Measurements from ENCODE around the gene TRAK1.

The TRAK1 gene

DNA sequence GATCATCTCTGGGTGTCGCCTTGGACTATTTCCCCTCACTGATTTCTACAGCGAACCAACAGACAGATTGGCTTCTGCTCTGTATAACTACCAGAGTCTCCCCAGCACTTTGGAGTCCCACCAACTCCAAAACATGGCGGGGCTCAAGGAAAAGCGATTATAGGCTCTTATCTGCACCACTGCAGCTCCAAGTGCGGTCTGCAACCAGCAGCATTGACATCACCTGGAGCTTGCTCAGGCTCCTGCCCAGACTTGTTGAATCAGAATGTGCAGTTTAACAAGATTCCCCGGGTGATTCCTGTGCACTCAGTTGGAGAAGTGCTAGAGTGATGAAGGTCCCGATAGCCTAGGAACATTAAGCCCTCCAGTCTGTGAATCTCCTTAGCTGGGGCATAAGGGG is 165.8 kb downstream of the TRAK1 start:
- DNase-seq = no peak

DNA sequence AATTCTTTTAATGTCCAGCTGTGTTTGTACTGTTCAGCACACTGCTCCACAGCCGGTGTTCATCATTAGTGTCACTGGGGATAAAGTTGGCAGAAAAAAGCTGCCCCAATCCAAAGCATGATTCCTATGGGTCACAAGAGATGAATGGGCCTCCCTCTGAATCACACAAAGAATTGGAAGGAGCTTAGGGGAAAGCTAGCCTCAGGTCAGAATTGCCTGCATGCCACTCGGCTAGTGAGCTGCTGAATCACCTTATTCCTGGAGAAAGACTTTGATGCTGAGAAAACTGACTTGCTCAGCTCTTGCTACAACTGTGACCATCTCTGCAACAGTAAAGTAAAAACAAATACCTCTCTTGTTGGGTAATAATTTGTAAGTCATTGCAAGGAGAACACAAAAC is 171.4 kb downstream of the TRAK1 start:
- no peak for DNase-seq

DNA sequence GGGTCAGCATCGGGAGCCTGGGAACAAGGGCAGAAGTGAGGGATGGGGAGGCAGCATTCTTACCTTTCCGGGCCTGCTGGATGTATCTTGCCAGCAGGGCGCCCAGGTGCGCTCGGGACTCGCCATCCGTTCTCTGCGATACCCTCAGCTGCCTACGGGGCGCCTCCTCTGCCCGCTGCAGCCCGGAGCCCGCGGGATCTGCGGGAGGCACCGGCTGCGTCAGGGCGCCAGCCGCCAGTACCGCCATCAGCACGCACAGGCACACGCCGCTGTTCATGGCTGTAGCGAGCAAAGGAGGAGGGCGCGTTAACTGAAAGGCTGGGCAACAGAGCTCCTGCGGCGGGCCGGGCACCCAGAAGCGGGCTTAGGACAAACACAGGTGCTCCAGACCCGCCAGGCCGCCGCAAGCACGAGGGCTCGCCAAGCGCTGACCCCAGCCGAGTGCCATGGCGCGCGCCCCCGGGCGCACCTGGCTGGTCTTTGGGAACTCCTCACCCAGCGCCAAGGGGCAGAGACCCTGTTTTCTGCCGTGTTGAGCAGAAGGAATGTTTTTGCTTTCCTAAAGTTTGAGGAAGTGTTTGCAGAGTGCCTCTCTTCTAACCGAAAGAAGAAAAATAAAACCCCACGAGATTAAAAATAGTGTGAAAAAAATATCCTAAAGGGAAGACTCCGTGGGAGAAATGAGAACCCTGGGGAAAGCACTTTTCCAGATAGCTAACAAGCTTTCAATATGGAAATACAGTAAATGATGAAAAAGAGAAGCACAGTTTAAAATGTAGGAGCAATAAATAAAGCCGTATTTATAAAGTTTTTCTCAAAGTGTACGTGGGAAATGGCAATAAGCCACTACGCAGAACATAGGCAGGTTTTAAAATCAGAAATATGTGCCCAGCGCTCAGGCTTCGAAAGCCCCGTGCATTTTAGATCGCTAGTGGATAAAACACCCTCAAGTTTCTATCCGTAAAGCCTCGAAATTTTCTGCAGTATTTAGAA is 172.5 kb downstream of the TRAK1 start:
- no peak for DNase-seq

DNA sequence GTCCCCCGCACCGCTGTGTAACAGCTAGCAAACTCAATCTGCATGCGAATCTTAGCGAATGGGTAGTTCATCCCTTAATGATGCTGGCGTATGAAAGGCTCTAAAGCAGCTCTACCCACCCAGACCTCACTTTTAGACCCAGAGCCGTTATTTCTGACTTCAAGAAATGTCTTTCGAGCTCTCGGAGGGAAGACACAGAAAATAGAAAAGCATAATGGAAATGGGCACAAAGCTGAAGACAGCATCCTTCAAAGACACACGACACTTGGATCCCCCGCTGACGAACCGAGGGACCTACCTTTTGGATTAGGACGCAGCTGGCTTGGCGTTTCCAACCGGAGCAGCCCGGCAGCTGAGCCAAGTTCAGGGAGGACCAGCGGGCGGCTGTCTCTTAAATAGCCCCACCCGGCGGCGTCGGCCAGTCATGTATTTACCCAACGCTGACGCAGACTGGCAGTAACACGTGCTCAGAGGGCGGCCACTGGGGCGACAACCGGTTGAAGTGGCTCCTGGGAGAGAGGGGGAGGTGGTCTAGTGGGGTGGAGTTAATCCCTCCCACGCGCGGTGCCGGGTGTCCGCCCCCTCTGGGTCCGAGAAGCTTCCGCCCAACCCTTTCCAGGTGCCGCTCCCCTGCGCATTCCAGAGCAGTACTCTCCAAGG is 173.4 kb downstream of the TRAK1 start:
- DNase-seq = no peak

DNA sequence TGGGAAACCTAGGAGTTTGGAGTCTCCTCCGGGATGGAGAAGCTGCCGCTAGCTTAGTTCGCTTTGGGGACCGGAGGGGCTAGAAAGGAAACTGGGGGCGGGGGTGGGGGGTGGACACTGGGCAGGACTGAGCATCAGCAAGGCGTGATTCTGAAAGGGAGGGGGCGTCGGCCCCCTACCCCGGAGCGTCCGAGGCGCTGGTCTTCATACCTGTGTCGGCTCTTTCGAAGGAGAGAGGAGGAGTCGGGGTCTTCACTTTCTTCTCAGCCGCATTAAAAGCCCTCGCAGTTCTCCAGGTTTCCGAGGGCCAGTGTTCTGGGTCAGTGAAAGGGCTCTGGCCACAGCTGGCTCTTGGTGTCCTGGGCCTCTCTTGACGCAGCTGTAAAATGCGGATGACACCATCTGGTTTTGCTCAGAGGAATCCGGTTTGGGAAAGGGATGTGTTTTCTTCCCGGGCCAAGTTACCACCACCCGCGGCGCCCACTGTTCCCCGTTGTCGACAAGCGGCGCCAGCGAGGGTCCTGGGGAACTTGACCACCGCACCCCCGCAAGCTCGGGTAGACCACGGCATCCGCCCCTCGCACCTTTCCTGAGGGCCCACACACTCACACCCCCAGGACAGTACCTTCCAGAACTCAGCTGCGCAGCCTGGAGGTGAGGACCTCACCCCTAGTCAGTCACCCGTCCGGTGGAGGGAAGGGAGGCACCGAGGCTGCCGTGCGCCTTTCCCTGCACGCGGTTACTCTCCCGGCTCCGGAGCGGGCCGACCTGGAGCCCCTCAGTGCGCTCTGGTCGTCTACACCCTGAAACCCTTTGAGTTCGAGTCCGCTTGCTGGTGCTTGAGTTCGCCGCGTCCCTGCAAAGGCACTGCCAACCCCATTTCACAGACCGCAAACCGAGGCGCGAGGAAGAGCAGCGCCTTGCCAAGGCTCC is 174.2 kb downstream of the TRAK1 start:
- no peak for DNase-seq

DNA sequence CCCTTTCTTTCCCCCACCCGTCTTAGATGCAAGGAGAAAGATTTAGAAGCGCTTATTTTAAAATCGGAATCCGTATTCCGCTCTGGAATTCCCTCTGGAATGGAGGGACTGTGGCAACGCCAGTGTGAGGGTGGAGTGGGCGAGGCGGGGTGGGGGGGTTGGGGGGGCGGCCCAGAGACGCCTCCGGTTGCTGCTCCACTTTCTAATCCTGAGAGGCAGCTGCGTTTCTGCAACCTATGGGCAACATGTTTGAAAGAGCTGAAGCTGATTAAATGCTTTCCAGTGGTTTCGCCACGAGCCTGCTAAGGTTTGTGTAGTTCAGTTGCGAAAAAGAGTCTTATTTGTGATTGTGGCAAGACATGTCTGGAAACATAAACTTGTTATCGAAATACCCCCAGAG is 174.9 kb downstream of the TRAK1 start, which contains the start of gene CCK:
Gene CCK, minus strand, starts transcription at position 101 of the 400 bp plus-strand sequence. CDS start 2,555 bp downstream, outside the sequence.
- DNase-seq = no peak

DNA sequence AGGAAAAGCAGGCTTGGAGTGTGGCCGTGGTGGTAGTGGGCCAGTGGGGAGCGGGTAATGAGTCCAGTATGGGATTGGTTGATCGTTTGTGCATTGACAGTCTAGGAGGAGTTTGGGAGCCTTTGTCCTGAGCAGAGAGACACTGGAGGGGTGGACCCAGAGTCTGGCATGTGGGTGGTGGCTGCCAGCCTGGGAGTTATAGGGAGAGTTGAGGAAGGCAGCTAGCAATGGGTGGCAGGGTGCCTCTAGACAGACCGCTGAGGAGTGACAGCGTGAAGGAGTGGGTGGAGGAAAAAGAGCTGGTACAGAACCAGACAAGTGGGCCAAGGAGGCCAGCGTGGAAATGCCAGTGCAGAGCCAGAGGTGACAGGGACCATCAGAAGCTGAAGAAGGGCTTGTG is 176.7 kb downstream of the TRAK1 start:
- no peak for DNase-seq

DNA sequence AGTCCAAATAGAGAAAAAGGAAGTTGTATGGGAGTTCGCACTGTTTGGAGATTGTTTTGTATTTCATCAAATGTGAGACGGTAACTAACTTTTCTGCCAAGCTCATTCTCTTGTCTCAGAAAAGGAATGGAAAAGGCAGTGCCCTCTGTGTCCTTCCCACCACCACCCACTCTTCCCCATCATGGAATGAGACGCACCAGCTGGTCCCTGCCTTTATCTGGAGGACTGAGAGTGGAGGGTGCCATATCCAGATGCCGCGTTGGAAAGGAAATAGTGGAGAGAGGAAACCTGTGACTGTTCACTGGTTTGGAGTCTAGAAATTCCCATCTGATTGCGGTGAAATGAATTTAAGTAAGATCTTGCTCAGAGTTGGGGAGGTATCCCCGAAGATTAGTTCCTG is 178.5 kb downstream of the TRAK1 start:
- no peak for DNase-seq

DNA sequence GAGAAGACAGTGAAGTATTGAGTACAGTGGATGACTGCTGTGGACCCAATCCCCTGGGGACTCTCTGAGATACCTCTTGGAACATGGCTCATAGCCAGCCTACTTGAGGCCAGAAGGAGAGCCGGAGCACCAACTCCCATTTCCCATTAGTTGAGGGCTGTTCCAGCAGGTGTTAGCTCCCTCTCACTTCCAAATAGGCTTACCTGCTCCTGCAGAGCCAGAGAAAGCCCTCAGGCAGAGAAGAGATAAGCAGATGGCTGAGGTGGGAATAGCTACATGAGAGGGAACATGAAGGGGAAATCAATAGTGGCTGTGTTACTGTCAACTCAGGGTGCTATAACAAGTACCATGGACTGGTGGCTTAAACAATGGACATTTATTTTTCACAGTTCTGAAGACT is 179.4 kb downstream of the TRAK1 start:
- no peak for DNase-seq

DNA sequence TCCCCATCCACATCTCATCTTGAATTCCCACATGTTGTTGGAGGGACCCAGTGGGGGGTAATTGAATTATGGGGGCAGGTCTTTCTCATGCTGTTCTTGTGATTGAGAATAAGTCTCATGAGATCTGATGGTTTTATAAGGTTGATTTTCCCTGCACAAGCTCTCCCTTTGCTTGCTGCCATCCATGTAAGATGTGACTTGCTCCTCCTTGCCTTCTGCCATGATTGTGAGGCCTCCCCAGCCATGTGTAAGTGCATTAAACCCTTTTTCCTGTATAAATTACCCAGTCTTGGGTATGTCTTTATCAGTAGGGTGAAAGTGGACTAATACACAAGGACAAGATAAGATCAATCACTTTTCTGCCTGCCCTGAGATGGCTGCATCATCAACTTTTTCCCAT is 180.6 kb downstream of the TRAK1 start:
- DNase-seq = no peak

DNA sequence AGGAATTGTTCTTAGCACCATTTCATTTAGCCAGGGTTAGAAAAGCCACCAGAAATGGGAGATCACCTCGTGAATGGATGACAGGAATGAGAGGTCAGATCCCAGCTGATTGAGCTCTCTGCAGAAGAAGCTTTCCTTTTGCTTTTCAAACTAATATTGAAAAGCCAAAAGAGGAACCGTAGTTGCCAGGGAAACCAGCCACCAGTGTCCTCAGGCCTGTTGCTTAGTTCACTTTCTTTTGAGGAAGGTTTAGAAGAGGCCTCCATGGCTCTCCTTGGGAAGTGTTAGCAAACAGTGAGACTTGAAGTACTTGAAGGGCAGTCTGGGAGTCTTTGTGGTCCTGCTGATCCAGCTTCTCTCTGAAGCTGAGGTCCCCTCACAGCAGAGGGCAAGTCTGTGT is 182.2 kb downstream of the TRAK1 start:
- no peak for DNase-seq

DNA sequence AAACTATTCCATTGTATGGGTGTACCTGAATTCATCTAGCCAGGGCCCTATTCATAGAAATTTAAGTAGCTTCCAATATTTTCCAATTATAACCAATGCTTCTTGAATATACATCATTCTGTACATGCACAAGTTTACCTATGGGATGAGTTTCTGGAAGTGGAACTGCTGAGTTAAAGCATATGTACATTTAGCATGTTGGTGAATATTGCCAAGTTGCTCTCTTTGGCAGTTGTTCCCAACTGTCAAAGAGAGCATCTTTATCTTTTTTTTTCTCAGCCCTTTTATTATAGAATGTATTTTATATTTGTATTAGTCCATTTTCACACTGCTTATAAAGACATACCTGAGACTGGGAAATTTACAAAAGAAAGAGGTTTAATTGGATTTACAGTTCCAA is 183.1 kb downstream of the TRAK1 start:
- DNase-seq = no peak

DNA sequence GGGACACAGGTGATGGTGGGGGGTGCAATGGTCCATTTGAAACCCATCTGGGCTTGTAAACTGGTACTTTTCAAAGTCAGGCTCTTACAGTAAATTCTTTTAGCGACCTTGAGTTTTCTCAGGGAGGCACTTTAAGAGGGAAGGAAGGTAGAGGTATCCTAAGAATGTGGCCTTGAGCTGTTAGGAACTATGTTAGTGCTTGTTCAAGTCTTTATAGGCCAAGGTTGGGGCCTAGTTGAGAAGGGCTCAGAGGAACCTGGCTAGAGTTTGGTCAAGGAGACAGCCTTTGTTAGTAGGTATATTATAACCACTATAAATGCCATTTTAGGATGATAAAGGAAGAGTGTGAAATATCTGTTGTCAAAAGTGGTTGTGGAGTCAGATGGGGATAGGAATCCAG is 184.1 kb downstream of the TRAK1 start:
- DNase-seq = no peak

Measured in CD4-positive, alpha-beta T cell treated with Interleukin-4 for 4 hours (primary cell).